IPS DF 19.7 (cell line): ENCODE results near the gene TMCO1.
"Not testable (repeated sequence)": the region's sequence is repeated elsewhere in the genome, so short reads cannot be mapped to it uniquely, and the experiment has no call there.

Experiments used
- DNase-seq: peaks from one replicate; pipeline ENCODE4 v3.0.0-alpha.2; 2013; ENCODE audit warnings: low read depth, low spot score

Gene TMCO1

GRCh38 chr1:165768513-165769394, at the start of gene TMCO1:
TMCO1 (minus strand) TSS chr1:165768868; CDS start chr1:165768751, 117 bp downstream.
- DNase-seq, result peak; percentile 98

GRCh38 chr1:165816826-165817497, 48.3 kb upstream of the TMCO1 start:
- DNase-seq, result no peak

GRCh38 chr1:165816157-165816556, 47.5 kb upstream of the TMCO1 start:
- no peak for DNase-seq

- DNase-seq, result no peak
These were observed 47.1 kb upstream of the TMCO1 start for GRCh38 chr1:165815725-165816124.

- DNase-seq, result no peak
These were observed 38.9 kb upstream of the TMCO1 start for GRCh38 chr1:165807613-165808012.

GRCh38 chr1:165804513-165804912, 35.8 kb upstream of the TMCO1 start:
- not testable (repeated sequence) for DNase-seq

GRCh38 chr1:165799387-165799786, 30.7 kb upstream of the TMCO1 start:
- DNase-seq, result no peak

- DNase-seq, result no peak
These were observed 27.2 kb upstream of the TMCO1 start for GRCh38 chr1:165795894-165796293.

- no peak for DNase-seq
These were observed 25.3 kb upstream of the TMCO1 start for GRCh38 chr1:165793951-165794350.

- no peak for DNase-seq
These were observed 19.1 kb upstream of the TMCO1 start for GRCh38 chr1:165787741-165788140.

GRCh38 chr1:165783519-165783918, 14.9 kb upstream of the TMCO1 start:
- not testable (repeated sequence) for DNase-seq

- not testable (repeated sequence) for DNase-seq
These were observed 9.5 kb upstream of the TMCO1 start for GRCh38 chr1:165778197-165778596.

- DNase-seq, result no peak
These were observed 4.8 kb upstream of the TMCO1 start for GRCh38 chr1:165773324-165773965.

- no peak for DNase-seq
These were observed 4.1 kb upstream of the TMCO1 start for GRCh38 chr1:165772739-165773138.

GRCh38 chr1:165764277-165764676, 4.4 kb downstream of the TMCO1 start:
- DNase-seq, result no peak

GRCh38 chr1:165763442-165763841, 5.2 kb downstream of the TMCO1 start:
- DNase-seq, result no peak

GRCh38 chr1:165762725-165763124, 5.9 kb downstream of the TMCO1 start:
- no peak for DNase-seq

GRCh38 chr1:165759095-165759494, 9.6 kb downstream of the TMCO1 start:
- DNase-seq, result no peak

- DNase-seq, result no peak
These were observed 13.2 kb downstream of the TMCO1 start for GRCh38 chr1:165755393-165756010.

GRCh38 chr1:165753934-165754333, 14.7 kb downstream of the TMCO1 start:
- no peak for DNase-seq

GRCh38 chr1:165748550-165748949, 20.1 kb downstream of the TMCO1 start:
- no peak for DNase-seq
